Pons (tissue), 1 donor: ENCODE measurements around the gene SRPRB.

Experiments
- DNase-seq: peaks from one replicate; pipeline ENCODE4 v3.0.0-alpha.2; 2016; ENCODE audit warnings: low spot score

Gene SRPRB

DNA sequence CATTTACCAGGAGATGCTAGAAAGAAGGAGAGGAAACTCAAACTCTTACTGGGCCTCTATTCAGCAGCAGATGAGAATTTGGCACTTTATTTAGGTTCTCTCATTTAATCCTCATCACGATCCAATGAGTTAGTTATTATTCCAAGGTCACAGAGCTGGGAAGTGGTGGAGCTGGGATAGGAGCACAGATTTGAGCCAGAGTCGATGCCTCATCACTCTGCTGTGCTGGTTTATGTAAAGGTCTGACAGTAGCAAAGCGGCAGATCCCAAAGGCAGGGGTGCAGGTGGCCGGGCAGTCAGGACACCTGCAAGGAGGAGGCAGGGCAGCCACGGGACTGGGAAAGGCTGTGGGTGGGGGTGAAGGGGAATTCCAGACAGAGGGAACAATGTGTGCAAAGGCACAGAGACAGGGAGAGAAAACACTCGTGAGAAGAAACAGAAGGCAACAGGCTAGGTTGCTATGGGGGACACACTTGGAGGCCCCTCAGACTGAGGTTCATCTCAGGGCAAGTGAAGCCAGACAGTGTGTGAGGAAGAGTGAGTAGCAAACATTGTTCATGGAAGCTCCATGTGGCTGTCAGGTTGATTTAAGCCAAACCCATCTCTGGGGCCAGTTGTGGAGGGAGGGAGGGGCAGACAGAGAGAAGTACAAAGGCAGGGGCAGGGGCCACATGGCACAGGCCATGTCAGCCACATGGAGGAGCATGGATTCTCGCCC is 63.3 kb downstream of the SRPRB start:
- peak; percentile 37 for DNase-seq

- no peak for DNase-seq
Observed at GRCh38 chr3:133869586-133869985, 64.0 kb downstream of the SRPRB start.

GRCh38 chr3:133870822-133871221 is 65.2 kb downstream of the SRPRB start:
- no peak for DNase-seq
